GM12873 (cell line): ENCODE results near the gene FN3KRP.
A peak's percentile ranks its signal among the peaks of the same experiment; 100 is the strongest.

Source experiments
- TF ChIP-seq, protein P1 (sequence below): IDR thresholded peaks from 2 replicates; pipeline ENCODE4 v1.5.1; 2012; ENCODE audit warnings: low read depth, mild to moderate bottlenecking, moderate library complexity, low read length, control low read depth; ENCODE audit not compliant: insufficient read depth; ENCODE audit errors: missing control alignments

FN3KRP gene

DNA sequence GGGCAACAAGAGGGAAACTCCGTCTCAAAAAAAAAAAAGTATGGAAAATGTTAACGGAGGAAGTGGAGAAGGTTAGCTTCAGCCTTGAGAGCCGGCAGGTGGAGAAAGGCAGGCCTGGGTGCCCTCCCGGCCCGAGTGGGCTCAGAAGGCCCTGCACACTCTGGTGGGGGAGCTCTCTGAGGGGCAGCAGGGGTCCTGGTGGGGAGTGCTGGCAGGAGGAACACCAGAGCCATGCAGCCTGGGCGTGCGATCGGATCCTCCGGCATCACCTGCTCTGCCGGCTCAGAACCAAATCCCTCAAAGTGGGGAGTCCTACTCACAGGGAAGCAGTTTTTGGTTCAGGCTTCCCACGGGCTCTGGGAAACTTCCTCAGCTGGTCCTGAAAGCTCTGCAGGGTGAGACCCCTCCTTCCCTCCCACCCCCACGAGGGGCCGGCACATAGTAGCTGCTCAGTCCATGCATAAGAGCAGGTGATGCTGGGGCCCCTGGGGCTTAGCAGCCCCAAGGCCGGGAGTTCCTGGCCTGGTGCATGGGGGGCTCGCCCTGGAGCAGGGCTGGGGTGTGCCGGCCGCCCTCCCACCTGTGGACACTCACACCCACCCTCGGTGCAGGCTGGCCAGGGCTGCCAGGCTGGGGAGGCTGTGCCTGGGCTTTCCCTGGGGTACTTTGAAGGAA is 20.1 kb downstream of the FN3KRP start:
- TF ChIP-seq, protein P1, sequence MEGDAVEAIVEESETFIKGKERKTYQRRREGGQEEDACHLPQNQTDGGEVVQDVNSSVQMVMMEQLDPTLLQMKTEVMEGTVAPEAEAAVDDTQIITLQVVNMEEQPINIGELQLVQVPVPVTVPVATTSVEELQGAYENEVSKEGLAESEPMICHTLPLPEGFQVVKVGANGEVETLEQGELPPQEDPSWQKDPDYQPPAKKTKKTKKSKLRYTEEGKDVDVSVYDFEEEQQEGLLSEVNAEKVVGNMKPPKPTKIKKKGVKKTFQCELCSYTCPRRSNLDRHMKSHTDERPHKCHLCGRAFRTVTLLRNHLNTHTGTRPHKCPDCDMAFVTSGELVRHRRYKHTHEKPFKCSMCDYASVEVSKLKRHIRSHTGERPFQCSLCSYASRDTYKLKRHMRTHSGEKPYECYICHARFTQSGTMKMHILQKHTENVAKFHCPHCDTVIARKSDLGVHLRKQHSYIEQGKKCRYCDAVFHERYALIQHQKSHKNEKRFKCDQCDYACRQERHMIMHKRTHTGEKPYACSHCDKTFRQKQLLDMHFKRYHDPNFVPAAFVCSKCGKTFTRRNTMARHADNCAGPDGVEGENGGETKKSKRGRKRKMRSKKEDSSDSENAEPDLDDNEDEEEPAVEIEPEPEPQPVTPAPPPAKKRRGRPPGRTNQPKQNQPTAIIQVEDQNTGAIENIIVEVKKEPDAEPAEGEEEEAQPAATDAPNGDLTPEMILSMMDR: no peak

DNA sequence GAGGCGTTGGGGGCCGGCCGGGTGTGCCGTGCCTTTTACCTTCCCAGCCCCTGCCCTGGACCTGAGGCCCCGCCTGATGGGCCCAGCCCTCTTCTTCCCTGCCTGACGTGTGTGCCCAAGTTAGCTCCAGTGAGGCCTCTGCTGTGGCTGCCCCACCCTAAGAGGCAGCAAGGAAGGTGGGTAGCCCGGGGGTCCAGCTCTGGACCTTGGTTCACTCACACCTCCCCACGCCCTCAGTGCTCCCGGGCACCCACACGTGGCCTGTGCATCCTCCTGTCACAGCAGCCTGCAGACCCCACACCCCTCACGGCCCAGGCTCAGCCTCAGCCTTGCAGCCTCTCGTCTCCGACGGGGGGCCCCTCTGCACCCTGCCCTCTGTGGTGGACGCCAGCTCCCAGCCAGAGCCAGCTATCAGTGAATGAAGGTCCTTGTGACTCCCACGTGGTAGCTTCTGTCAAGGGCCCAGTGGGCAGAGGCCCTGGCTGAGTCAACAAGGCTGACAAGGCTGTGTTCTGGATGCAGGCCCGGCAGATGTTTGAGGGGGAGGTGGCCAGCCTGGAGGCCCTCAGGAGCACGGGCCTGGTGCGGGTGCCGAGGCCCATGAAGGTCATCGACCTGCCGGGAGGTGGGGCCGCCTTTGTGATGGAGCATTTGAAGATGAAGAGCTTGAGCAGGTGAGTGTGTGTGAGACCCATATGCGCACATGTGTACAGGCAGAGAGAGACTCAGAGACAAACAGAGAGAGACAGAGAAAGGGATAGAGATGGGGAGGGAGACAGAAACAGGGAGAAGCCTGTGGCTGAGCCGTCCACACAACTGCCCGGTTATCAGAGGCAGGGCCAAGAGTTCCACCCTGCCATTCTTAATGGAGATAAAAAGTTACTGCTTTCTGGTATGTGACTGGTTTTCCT is 21.7 kb downstream of the FN3KRP start:
- TF ChIP-seq, protein P1: no peak

DNA sequence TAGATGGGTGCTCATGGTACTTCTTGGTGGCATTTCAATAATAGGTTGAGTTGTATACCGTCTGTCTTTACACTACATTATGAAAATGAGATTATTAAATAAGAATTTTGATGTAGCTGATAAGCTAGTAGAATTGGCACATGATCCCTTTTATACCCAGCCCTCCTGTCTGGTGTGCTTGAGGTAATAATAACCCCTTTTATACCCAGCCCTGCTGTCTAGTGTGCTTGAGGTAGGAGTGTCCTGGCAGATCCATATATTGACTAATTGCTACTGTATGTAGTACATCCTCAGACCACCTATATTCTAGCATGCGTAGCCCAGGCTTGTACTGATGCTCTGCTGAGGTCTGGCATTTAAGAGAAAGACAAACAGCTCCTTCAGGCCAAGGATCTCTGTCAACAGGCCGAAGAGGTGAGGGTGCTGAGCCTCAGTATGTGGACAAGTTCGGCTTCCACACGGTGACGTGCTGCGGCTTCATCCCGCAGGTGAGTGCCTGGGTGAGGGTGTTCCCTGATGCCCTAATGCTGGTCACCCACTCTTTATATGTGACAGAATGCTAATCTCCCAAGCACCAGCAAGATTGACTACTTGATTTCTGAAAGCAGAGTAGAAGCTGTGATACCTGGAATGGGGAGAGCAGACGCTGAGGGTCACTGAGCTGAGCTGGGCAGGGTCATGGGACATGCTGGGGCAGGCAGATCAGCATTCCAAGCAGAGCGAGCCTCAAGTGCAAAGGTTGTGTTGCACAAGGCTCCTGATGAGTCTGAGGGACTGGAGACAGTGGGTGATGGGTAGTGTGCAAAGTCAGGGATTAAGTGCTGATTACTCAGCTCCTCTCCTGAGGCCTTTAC is 24.6 kb downstream of the FN3KRP start:
- TF ChIP-seq, protein P1: no peak

DNA sequence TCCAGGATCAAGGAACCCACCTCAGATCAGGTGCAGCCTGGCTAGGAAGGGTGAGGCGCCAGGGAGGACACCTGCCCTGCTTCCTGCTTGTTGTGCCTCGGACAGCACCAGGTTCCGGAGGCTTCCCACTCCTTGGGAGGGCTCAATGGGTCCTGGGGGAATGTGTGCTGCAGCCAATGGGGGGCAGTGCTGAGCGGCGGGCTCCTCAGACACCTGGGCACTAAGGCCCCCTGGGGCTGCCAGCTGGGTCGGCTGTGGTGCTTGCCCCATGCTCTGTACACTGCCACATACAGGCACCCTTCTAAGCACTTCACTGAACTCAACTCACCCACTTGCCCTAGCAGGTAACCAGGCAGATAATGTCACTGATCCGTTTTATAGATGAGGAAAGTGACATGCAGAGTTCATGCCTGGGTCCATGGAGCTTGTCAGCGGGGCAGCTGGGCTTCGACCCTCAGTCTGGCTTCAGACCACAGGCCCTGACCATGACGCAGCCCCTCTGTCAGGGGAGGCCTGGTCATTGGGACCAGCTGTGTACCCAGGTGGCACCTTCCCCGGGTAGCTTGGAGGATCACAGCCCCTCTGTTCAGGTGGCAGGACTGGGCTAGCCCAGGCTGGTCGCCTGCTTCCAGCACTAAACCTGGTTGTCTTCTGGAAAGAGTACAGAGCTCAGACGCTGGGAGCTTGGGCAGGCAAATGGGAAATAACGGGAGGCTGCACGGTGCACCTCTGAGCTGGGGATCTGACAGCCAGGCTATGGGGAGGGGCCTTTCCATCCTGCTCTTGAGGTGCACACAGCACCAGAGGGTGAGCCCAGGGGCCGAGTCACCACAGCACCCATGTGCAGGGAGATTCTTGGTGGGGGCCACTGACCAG is 27.1 kb downstream of the FN3KRP start:
- TF ChIP-seq, protein P1: peak; percentile 3

DNA sequence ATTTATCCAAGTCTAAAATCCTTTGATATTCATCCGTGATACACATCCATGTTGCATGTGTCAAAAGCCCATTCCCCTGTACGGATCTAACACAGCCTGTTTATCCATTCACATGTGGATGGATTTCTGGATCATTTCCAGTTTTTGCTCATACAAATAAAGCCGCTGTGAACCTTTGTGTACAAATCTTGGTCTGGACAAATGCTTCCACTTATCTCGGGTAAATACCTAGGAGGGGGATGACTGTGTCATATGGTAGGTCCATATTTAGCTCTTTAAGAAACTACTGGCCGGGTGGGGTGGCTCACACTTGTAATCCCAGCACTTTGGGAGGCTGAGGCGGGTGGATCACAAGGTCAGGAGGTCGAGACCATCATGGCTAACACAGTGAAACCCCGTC is 29.0 kb downstream of the FN3KRP start:
- TF ChIP-seq, protein P1: no peak

DNA sequence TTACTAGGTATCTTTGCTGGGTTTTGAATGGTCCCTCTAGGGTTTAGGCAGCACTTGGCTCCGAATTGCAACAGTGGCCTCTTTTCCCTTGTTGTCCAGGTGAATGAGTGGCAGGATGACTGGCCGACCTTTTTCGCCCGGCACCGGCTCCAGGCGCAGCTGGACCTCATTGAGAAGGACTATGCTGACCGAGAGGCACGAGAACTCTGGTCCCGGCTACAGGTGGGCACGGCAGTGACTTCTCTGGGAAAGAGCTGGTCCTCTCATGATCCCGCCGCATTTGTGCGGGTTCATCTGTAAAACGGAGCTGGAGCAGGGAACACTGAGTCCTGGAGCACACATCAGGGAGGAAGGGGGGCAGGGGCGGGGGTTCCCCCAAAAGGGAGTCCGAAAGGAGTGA is 32.2 kb downstream of the FN3KRP start:
- TF ChIP-seq, protein P1: no peak
